Keratinocyte (primary cell): ENCODE measurements around the gene TM7SF3. TPM values are rescaled to one million over a fixed set of nuclear protein-coding genes. Genes with fewer than 3 reads are reported as not detected.

Experiments used
- DNase-seq: peaks from one replicate; pipeline ENCODE4 v3.0.0-alpha.2; 2011; ENCODE audit warnings: low read depth, missing footprints, low spot score
- FAIRE-seq: peaks from 2 replicates; lab custom pipeline; 2011; peaks lifted over from hg19 to GRCh38; lab: Jason Lieb, UNC
- H2AFZ ChIP-seq: 2 replicates; pipeline ENCODE4 v1.6.0; 2012; ENCODE audit warnings: low read length, control low read depth, inconsistent platforms; ENCODE audit not compliant: control insufficient read depth
- H3K27ac ChIP-seq: 2 replicates; pipeline ENCODE4 v1.5.1; 2011; ENCODE audit warnings: low read length; ENCODE audit not compliant: control insufficient read depth, insufficient read depth
- H3K27me3 ChIP-seq: 3 replicates; pipeline ENCODE4 v1.6.0; 2011; ENCODE audit warnings: low read length; ENCODE audit not compliant: control insufficient read depth, insufficient read depth; ENCODE audit errors: extremely low read depth
- H3K36me3 ChIP-seq, 2 experiments: 2 replicates in 1 of 2; 3 replicates in 1 of 2; pipeline ENCODE4 v1.5.1; 2011; ENCODE audit warnings: low read length in 2 of 2, mild to moderate bottlenecking in 1 of 2; ENCODE audit not compliant: control insufficient read depth in 2 of 2, insufficient read depth in 2 of 2; ENCODE audit errors: extremely low read depth in 1 of 2
- H3K4me1 ChIP-seq: 3 replicates; pipeline ENCODE4 v1.5.1; 2011; ENCODE audit warnings: low read length; ENCODE audit not compliant: control insufficient read depth, insufficient read depth; ENCODE audit errors: extremely low read depth
- H3K4me2 ChIP-seq: 3 replicates; pipeline ENCODE4 v1.6.0; 2011; ENCODE audit warnings: low read depth, low read length; ENCODE audit not compliant: control insufficient read depth, insufficient read depth; ENCODE audit errors: extremely low read depth
- H3K4me3 ChIP-seq, 3 experiments: fragments of 200-600 bp in 1 of 3; sonication (generic) in 1 of 3; 2 replicates in 2 of 3; 3 replicates in 1 of 3; pipeline ENCODE4 v1.5.1; 2011 to 2016; ENCODE audit warnings: low read length in 3 of 3, mild to moderate bottlenecking in 3 of 3, control low read depth in 2 of 3, inconsistent platforms in 1 of 3, low read depth in 1 of 3, mixed read lengths in 1 of 3, mixed run types in 1 of 3, moderate library complexity in 1 of 3; ENCODE audit not compliant: control insufficient read depth in 2 of 3, insufficient read depth in 2 of 3; ENCODE audit errors: extremely low read depth in 1 of 3
- H3K79me2 ChIP-seq: 2 replicates; pipeline ENCODE4 v1.6.0; 2012; ENCODE audit warnings: low read length; ENCODE audit not compliant: control insufficient read depth, insufficient read depth
- H3K9ac ChIP-seq: 3 replicates; pipeline ENCODE4 v1.6.0; 2011; ENCODE audit warnings: low read length; ENCODE audit not compliant: control insufficient read depth, insufficient read depth; ENCODE audit errors: extremely low read depth
- H3K9me1 ChIP-seq: 3 replicates; pipeline ENCODE4 v1.6.0; 2011; ENCODE audit warnings: low read length; ENCODE audit not compliant: control insufficient read depth, insufficient read depth; ENCODE audit errors: extremely low read depth
- H3K9me3 ChIP-seq: 2 replicates; pipeline ENCODE4 v1.5.1; 2012; ENCODE audit warnings: low read depth, low read length; ENCODE audit not compliant: control insufficient read depth
- H4K20me1 ChIP-seq: 3 replicates; pipeline ENCODE4 v1.6.0; 2011; ENCODE audit warnings: low read length; ENCODE audit not compliant: control insufficient read depth, insufficient read depth; ENCODE audit errors: extremely low read depth
- CTCF ChIP-seq, 3 experiments: IDR thresholded peaks in 1 of 3; conservative IDR thresholded peaks in 1 of 3; optimal IDR thresholded peaks in 1 of 3; 2 replicates in 2 of 3; 3 replicates in 1 of 3; pipeline versions ENCODE3 to v1.5.1; 2011; ENCODE audit warnings: low read length in 3 of 3, mild to moderate bottlenecking in 3 of 3, moderate library complexity in 2 of 3, control low read depth in 1 of 3, inconsistent platforms in 1 of 3; ENCODE audit not compliant: insufficient read depth in 2 of 3; ENCODE audit errors: extremely low read depth in 1 of 3
- EZH2 ChIP-seq: IDR thresholded peaks from one replicate; pipeline ENCODE4 v1.6.1; 2012; ENCODE audit warnings: inconsistent platforms, mild to moderate bottlenecking, low read length, moderate library complexity
- dilution Hi-C: fragments of 300-500 bp; cut with MboI; formaldehyde crosslinking; loops from one replicate; pipeline ENCODE4 v1.7.0; 2020; ENCODE audit warnings: low sequenced_read_pairs; ENCODE audit not compliant: extremely low pct_ligation_motif_present
- polyA plus RNA-seq, 5 experiments: library from polyadenylated mRNA; depleted of rRNA in 3 of 5; stranded (reverse) in 3 of 5; stranded (forward) in 1 of 5; unstranded in 1 of 5; fragments of >200 nt; gene quantifications; 1 replicate in 1 of 5; 2 replicates in 3 of 5; 3 replicates in 1 of 5; pipeline versions ENCODE4 v1.2.1 to v1.2.3, GENCODE V29; 2011 to 2012; ENCODE audit warnings: missing spikeins in 2 of 5, low read depth in 1 of 5, low replicate concordance in 1 of 5

TM7SF3 gene
- polyA plus RNA-seq, 1 donor (not counting 4 experiments of a cell fraction or from before 2014, with no cell fraction given) = 407 TPM

- no peak overlapping the region for H3K4me3 ChIP-seq
- H3K79me2 ChIP-seq = peaks cover 5% of the 10 kb centered on the region
- no peaks in the 10 kb centered on the region for H3K4me1 ChIP-seq
- H2AFZ ChIP-seq = no peak overlapping the region
- no peak overlapping the region for H3K4me2 ChIP-seq
- no peaks in the 10 kb centered on the region for H3K27me3 ChIP-seq
- FAIRE-seq (no peak), DNase-seq (no peak)
- no peaks in the 10 kb centered on the region for H3K9me1 ChIP-seq
- no peak overlapping the region for H3K27ac ChIP-seq
- peaks cover 13 to 16% of the 10 kb centered on the region in 2 experiments for H3K36me3 ChIP-seq
- H4K20me1 ChIP-seq = no peaks in the 10 kb centered on the region
- dilution Hi-C loops = no loop called here
- H3K9ac ChIP-seq = no peak overlapping the region
- no peak for TF ChIP-seq CTCF (optimal IDR thresholded peaks at IDR 0.05 in 1 of 3, IDR thresholded peaks at IDR 0.05 in 1 of 3, conservative IDR thresholded peaks at IDR 0.05 in 1 of 3; ENCODE audit: extremely low read depth in 1 of 3, insufficient read depth in 2 of 3, low read length in 3 of 3)
- no peak for TF ChIP-seq EZH2
- H3K9me3 ChIP-seq = no peaks in the 10 kb centered on the region
Observed at GRCh38 chr12:26979733-26980132, 34.5 kb downstream of the TM7SF3 start.

- Histone ChIP-seq H4K20me1 (no peaks in the 10 kb centered on the region), H3K27me3 (no peaks in the 10 kb centered on the region), H3K4me2 (no peak overlapping the region), H3K9me3 (no peaks in the 10 kb centered on the region), H3K27ac (no peak overlapping the region), H3K9me1 (no peaks in the 10 kb centered on the region), H3K9ac (no peak overlapping the region), H2AFZ (no peak overlapping the region), H3K79me2 (peaks cover 5% of the 10 kb centered on the region), H3K36me3 (peaks cover 16 to 18% of the 10 kb centered on the region in 2 experiments), H3K4me3 (no peak overlapping the region), H3K4me1 (no peaks in the 10 kb centered on the region)
- dilution Hi-C loops = no loop called here
- no peak for FAIRE-seq
- TF ChIP-seq CTCF (optimal IDR thresholded peaks at IDR 0.05 in 1 of 3, IDR thresholded peaks at IDR 0.05 in 1 of 3, conservative IDR thresholded peaks at IDR 0.05 in 1 of 3; ENCODE audit: extremely low read depth in 1 of 3, insufficient read depth in 2 of 3, low read length in 3 of 3) (no peak), EZH2 (no peak)
- no peak for DNase-seq
Observed at GRCh38 chr12:26978801-26979200, 35.4 kb downstream of the TM7SF3 start.
